Psoas muscle (tissue), 8 donors: Measurements from ENCODE around the gene CARS2. TPM values are rescaled to one million over a fixed set of nuclear protein-coding genes. Genes with fewer than 3 reads are reported as not detected.

Experiments
- ATAC-seq, 4 donors: fragments of 200-7000 bp; cut with Tn5 transposase; one replicate each; pipeline ENCODE4 v1.9.1; 2020; ENCODE audit warnings: moderate library complexity in 3 of 4, mild to moderate bottlenecking in 2 of 4
- DNase-seq, 2 donors: peaks; one replicate each; pipeline ENCODE4 v3.0.0-alpha.2; 2020
- H3K27ac ChIP-seq: fragments of 200-600 bp; one replicate; pipeline ENCODE4 v1.8.0; 2022
- H3K27me3 ChIP-seq, 3 donors: fragments of 200-600 bp in 1 of 3; one replicate each; pipeline versions ENCODE4 v1.6.1 to v1.8.0; 2013 to 2022; ENCODE audit warnings: low read length in 2 of 3, mild to moderate bottlenecking in 2 of 3, moderate library complexity in 1 of 3; ENCODE audit not compliant: insufficient read depth in 3 of 3
- H3K36me3 ChIP-seq, 2 donors: fragments of 200-600 bp in 1 of 2; one replicate each; pipeline versions ENCODE4 v1.6.1 to v1.8.0; 2013 to 2022; ENCODE audit warnings: low read depth in 1 of 2, mild to moderate bottlenecking in 1 of 2, moderate library complexity in 1 of 2; ENCODE audit not compliant: insufficient read depth in 1 of 2
- H3K4me1 ChIP-seq: fragments of 200-600 bp; one replicate; pipeline ENCODE4 v1.8.0; 2022
- H3K4me3 ChIP-seq: fragments of 200-600 bp; one replicate; pipeline ENCODE4 v1.8.0; 2022; ENCODE audit warnings: mild to moderate bottlenecking
- H3K9me3 ChIP-seq: fragments of 200-600 bp; one replicate; pipeline ENCODE4 v1.8.0; 2022
- WGBS, 3 donors: extraction: QIAGEN DNeasy Blood & Tissue Kit; methylation state at CpG; one replicate each; pipeline versions ENCODE4 v1.1.6 to v1.1.7; 2013; 5-methylcytosine and 5-hydroxymethylcytosine counted together
- intact Hi-C, 2 donors: fragments of 100-400 bp; cut with DNase I; formaldehyde crosslinking; loops; one replicate each; pipeline versions ENCODE4 v1.11.0 to v1.14.2; 2022
- polyA plus RNA-seq, 3 donors: library from polyadenylated mRNA; stranded (reverse); fragments of 200-250 nt; gene quantifications; one replicate each; pipeline ENCODE4 v1.2.3, GENCODE V29; 2013
- total RNA-seq, 4 donors: library from RNA; stranded (reverse); fragmentation: NEBNext Ultra II Directional in 2 of 4; extraction: Animal tissue kit (Norgen Biotek cat#: 25700) in 2 of 4; gene quantifications; one replicate each; pipeline versions ENCODE4 v1.2.1 to v1.2.4, GENCODE V29; 2021 to 2023
- TF ChIP-seq, protein P1 (sequence below): fragments of 200-600 bp; IDR thresholded peaks from one replicate; pipeline ENCODE4 v1.8.0; 2022; ENCODE audit warnings: antibody characterized with exemption
- donor health status: healthy with polysubstance abuse.
- donor health status: DM: no; HTN: no; CAD: no; lungs with moderate emphysema.
- donor health status: Bipolar disorder and iron deficiency.
- donor health status: healthy.
- donor health status: DM: yes; HTN: yes; CAD: no.
- donor health status: DM: no; HTN: no; CAD: no.
- donor health status: DM: no; HTN: no; CAD: no.
- donor health status: DM: yes; HTN: yes; CAD: no.

Gene CARS2
- total and polyA plus RNA-seq, 7 donors = 41.3 to 85.2 (median 56.3) TPM

DNA sequence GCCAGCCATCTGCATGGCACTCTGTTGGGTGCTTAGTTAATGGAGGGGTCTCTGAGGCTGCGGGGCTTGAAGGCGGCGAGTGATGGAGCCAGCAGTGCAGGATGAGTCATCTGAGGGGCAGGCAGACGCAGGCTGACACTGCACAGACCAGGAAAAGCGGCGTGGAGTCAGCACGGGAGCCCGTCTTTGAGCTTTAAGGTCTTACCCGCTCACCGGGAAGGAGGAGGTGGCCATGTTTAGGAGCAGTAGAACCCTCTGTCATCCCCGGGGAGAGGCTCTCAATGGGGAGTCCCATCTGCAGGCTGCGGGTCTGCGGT is 77.5 kb downstream of the CARS2 start:
- ATAC-seq (peak; percentile 61 to 80 (median 74)), DNase-seq (no peak)
- Histone ChIP-seq H3K27me3 (no peaks in the 10 kb centered on the region), H3K27ac (peak overlapping the region; percentile 61), H3K4me3 (no peak overlapping the region), H3K9me3 (no peaks in the 10 kb centered on the region), H3K36me3 (peaks cover 5 to 55% of the 10 kb centered on the region in 2 donors), H3K4me1 (peaks cover 29% of the 10 kb centered on the region)
- TF ChIP-seq, protein P1, sequence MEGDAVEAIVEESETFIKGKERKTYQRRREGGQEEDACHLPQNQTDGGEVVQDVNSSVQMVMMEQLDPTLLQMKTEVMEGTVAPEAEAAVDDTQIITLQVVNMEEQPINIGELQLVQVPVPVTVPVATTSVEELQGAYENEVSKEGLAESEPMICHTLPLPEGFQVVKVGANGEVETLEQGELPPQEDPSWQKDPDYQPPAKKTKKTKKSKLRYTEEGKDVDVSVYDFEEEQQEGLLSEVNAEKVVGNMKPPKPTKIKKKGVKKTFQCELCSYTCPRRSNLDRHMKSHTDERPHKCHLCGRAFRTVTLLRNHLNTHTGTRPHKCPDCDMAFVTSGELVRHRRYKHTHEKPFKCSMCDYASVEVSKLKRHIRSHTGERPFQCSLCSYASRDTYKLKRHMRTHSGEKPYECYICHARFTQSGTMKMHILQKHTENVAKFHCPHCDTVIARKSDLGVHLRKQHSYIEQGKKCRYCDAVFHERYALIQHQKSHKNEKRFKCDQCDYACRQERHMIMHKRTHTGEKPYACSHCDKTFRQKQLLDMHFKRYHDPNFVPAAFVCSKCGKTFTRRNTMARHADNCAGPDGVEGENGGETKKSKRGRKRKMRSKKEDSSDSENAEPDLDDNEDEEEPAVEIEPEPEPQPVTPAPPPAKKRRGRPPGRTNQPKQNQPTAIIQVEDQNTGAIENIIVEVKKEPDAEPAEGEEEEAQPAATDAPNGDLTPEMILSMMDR = no peak
- intact Hi-C loops = no loop called here
- WGBS, 3 donors = 76 to 84% (median 79%) methylated on average over 13 of the region's 13 CpGs

DNA sequence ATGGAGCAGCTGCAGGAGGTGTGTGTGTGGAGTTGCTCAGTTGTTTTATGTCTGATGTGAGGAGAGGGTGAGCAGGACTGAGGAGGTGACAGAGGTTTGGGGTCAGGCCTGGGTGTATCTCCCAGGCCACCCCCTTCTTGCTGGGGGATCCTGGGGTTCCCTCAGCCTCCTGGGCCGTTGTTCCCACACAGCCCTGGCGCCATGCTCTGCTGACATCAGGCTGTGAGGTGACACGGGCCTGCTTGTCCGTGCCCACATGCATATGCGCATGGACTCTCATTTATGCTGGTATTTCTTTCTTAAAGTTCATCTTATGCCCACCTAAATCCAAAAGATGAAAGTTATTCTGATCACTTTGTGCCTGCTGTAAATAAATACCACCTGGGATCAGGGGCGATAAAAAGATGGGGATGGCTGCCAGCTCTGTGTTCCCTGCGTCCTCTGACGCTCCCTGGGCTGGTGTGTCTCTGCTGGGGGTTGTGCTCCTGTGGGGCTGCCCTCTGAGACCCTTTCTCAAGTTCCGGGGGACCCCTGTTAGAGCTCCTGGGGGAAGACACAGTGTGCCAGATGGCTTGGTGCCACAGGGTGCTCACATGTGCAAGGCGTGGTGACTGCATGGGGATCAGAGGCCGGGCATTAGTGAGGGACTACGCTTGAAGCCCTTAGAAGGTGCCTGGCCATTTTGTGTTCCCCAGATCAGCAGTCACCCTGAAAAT is 78.0 kb downstream of the CARS2 start:
- no peaks in the 10 kb centered on the region for H3K27me3 ChIP-seq
- H3K4me3 ChIP-seq = no peak overlapping the region
- no peaks in the 10 kb centered on the region for H3K9me3 ChIP-seq
- H3K27ac ChIP-seq = peak overlapping the region; percentile 23
- TF ChIP-seq, protein P1 = no peak
- DNase-seq (no peak), ATAC-seq (peak; percentile 20 to 67 (median 39))
- WGBS, 3 donors = 44 to 71% (median 50%) methylated on average over 12 of the region's 12 CpGs
- H3K4me1 ChIP-seq = peaks cover 28% of the 10 kb centered on the region
- intact Hi-C loops = no loop called here
- H3K36me3 ChIP-seq = peaks cover 5 to 61% of the 10 kb centered on the region in 2 donors

DNA sequence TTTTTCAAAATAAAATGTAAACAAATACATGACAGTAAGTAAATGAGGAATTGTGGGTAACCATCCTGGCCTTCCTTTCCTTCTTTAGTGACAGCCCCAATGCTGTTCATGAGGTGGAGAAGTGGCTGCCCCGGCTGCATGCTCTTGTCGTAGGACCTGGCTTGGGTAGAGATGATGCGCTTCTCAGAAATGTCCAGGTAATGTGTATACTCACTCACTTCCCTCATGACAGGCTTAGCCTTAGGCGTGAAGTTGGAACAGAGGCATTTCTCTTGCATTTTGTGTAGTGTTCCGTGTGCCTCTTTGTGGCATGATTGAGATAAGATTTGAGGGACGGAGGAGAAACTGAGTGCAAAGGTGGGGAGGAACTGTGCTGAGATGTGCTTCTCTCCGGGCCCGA is 78.6 kb downstream of the CARS2 start:
- peaks cover 8 to 65% of the 10 kb centered on the region in 2 donors for H3K36me3 ChIP-seq
- H3K4me1 ChIP-seq = peaks cover 32% of the 10 kb centered on the region
- no peaks in the 10 kb centered on the region for H3K9me3 ChIP-seq
- ATAC-seq = no peak
- 83 to 89% (median 86%) methylated on average over 8 of the region's 8 CpGs for WGBS, 3 donors
- no peak for DNase-seq
- TF ChIP-seq, protein P1 = no peak
- H3K4me3 ChIP-seq = no peak overlapping the region
- intact Hi-C loops = no loop called here
- H3K27me3 ChIP-seq = no peaks in the 10 kb centered on the region
- H3K27ac ChIP-seq = no peak overlapping the region

DNA sequence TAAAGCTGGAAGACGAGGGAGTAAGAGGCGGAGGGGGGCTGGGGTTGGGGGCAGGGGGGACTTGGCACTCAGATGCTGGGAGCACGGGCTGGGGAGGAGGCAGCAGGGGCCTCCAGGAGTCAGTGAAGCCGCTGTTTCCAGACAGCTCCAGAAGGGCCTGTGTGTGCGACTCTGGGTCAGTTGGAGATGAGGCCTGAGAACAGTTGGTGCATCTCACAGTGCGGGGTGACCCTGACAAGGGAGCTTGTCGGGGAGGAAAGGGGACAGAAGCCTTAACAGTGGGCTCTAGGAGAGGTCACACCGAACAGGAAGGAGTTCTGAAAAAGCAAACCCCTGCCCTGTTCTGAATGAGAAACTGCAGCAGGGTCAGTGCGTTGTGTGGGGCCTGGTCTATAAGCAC is 79.4 kb downstream of the CARS2 start:
- ATAC-seq (no peak), DNase-seq (no peak)
- WGBS, 3 donors = 84 to 92% (median 90%) methylated on average over 9 of the region's 9 CpGs
- Histone ChIP-seq H3K36me3 (peaks cover 8 to 63% of the 10 kb centered on the region in 2 donors), H3K4me3 (no peak overlapping the region), H3K9me3 (no peaks in the 10 kb centered on the region), H3K27me3 (no peaks in the 10 kb centered on the region), H3K27ac (peak overlapping the region; percentile 36), H3K4me1 (peaks cover 32% of the 10 kb centered on the region)
- TF ChIP-seq, protein P1 = no peak
- intact Hi-C loops = no loop called here
